Astrocyte (in vitro differentiated cells and primary cell): ENCODE measurements around the gene ALX4.

ENCODE experiments used
- CTCF ChIP-seq: IDR thresholded peaks from 2 replicates; pipeline ENCODE4 v1.5.1; 2011; ENCODE audit warnings: low read depth, mild to moderate bottlenecking, inconsistent platforms, low read length, moderate library complexity; ENCODE audit not compliant: insufficient read depth
- EZH2 ChIP-seq: IDR thresholded peaks from 2 replicates; pipeline ENCODE4 v1.6.1; 2012; ENCODE audit warnings: mild to moderate bottlenecking, low read length, inconsistent platforms; ENCODE audit not compliant: insufficient read depth

GRCh38 chr11:44351006-44351660 lies 41.2 kb upstream of the ALX4 start:
- TF ChIP-seq CTCF (no peak), EZH2 (no peak)
